Activated naive CD8-positive, alpha-beta T cell treated with anti-CD3 and anti-CD28 coated beads for 36 hours (primary cell): Measurements from ENCODE around the gene GALNT14. TPM values are rescaled to one million over a fixed set of nuclear protein-coding genes. Genes with fewer than 3 reads are reported as not detected.

Experiments used
- DNase-seq: peaks from one replicate; pipeline ENCODE4 v3.0.0; 2021
- H3K27ac Mint-ChIP-seq: one replicate; pipeline ENCODE4 v1.8.0; 2022; ENCODE audit warnings: mild to moderate bottlenecking, moderate library complexity, mixed read lengths
- H3K27me3 Mint-ChIP-seq: one replicate; pipeline ENCODE4 v1.8.0; 2022; ENCODE audit warnings: mild to moderate bottlenecking, mixed read lengths
- H3K36me3 Mint-ChIP-seq: one replicate; pipeline ENCODE4 v1.8.0; 2021; ENCODE audit warnings: mild to moderate bottlenecking, mixed read lengths
- H3K4me1 Mint-ChIP-seq: one replicate; pipeline ENCODE4 v1.8.0; 2021; ENCODE audit warnings: mixed read lengths
- H3K4me3 Mint-ChIP-seq: one replicate; pipeline ENCODE4 v1.8.0; 2022; ENCODE audit warnings: mild to moderate bottlenecking, moderate library complexity, mixed read lengths
- H3K9me3 Mint-ChIP-seq: one replicate; pipeline ENCODE4 v1.8.0; 2022; ENCODE audit warnings: mixed read lengths
- total RNA-seq, 2 experiments: library from RNA; stranded (reverse); gene quantifications; one replicate each; pipeline ENCODE4 v1.2.3, GENCODE V29; 2021

Gene GALNT14
- total RNA-seq, 2 experiments from 2014 or later, result 2.1 to 2.5 TPM

DNA sequence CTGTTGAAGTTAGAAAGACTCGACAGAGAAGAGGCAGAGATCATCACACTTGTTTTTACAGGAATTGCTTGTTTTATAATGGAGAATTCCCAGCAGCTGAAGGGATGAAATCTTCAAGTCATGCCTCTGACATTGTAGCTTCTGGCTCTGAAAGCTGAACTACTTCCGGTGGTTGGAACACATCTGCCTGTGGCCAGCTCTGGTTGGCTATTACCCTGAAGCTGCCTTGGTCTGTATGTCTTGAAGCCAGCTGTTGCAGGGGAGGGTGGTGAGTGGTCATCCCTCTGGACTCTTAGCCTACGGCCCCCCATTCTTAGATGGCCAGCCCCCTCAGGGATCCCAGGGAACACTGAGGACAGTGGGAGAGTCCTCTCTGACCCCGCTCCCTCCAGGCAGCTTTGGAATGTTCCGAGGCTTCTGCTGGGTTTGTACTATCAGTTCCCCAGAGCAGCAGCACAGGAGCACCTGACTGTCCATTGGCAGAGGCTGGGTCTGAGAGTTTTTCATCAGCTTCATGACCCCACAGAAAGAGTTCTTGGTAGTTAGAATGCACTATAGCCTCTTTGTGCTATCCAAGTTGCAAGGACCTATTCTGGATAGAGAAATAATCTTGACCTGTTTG lies 243.6 kb downstream of the GALNT14 start:
- peaks cover 2% of the 10 kb centered on the region for H3K9me3 Mint-ChIP-seq
- peaks cover 4% of the 10 kb centered on the region for H3K27me3 Mint-ChIP-seq
- no peaks in the 10 kb centered on the region for H3K4me1 Mint-ChIP-seq
- H3K27ac Mint-ChIP-seq, result no peak overlapping the region
- no peak for DNase-seq
- no peaks in the 10 kb centered on the region for H3K36me3 Mint-ChIP-seq
- H3K4me3 Mint-ChIP-seq, result no peak overlapping the region

DNA sequence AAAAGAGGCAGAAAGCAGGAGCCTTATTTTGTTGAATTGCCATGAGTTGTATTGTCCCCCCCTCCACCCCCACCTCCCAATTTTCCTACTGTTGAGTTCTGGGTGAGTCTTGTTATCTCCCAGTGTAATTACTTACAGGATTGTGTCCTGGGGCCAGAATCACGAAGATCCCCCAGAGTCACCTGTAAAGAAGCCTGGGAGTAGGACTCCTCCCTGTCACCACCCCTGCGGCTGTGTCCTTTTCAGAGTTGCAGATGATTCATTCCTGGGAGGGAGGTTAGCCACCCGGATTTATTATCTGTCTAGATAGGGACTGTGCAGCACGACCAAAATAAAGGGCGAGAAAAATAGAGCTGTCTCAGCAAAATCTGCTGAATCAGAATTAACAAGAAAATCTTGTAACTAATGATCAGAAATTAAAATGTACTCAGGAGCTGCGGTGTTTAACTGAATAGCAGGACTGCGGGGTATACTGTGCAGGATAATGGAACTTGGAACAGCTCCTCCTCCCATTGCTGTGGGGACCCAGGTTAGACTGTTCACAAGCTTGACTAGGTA lies 249.3 kb downstream of the GALNT14 start:
- Mint-ChIP-seq H3K27ac (no peak overlapping the region), H3K9me3 (no peaks in the 10 kb centered on the region), H3K27me3 (peaks cover 8% of the 10 kb centered on the region)

GRCh38 chr2:30886080-30886479 lies 252.2 kb downstream of the GALNT14 start:
- H3K27me3 Mint-ChIP-seq, result peaks cover 13% of the 10 kb centered on the region
- H3K36me3 Mint-ChIP-seq, result no peaks in the 10 kb centered on the region
- H3K9me3 Mint-ChIP-seq, result no peaks in the 10 kb centered on the region
- no peak for DNase-seq
- H3K4me1 Mint-ChIP-seq, result no peaks in the 10 kb centered on the region
- H3K4me3 Mint-ChIP-seq, result no peak overlapping the region
- no peak overlapping the region for H3K27ac Mint-ChIP-seq

More for the DNA sequence above, 249.3 kb downstream of the GALNT14 start:
- no peak overlapping the region for H3K4me3 Mint-ChIP-seq
- no peak for DNase-seq
- H3K36me3 Mint-ChIP-seq, result no peaks in the 10 kb centered on the region
- H3K4me1 Mint-ChIP-seq, result no peaks in the 10 kb centered on the region

GRCh38 chr2:30883822-30884221 lies 254.4 kb downstream of the GALNT14 start:
- Mint-ChIP-seq H3K4me3 (no peak overlapping the region), H3K9me3 (no peaks in the 10 kb centered on the region), H3K4me1 (no peaks in the 10 kb centered on the region), H3K27ac (no peak overlapping the region), H3K27me3 (peaks cover 18% of the 10 kb centered on the region), H3K36me3 (no peaks in the 10 kb centered on the region)
- DNase-seq, result no peak

DNA sequence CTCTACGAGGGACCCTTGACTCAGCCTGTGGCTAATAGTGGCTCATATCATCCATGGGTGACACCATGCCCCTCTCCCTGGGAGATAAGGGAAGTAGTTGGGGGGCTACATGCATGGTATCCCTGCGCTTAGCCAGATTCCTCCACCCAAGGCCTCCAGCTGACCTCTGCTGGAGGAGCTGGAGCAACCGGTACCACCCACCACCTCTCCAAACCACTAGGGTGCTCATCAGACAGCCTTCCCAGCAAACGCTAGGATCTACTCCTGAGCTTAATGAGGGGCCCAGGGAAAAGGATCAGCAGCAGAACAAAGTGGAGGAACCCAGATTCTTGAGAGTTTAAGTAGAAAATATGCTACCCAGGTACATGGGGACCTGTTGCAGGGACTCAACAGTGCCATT lies 255.1 kb downstream of the GALNT14 start:
- no peaks in the 10 kb centered on the region for H3K4me1 Mint-ChIP-seq
- H3K27me3 Mint-ChIP-seq, result peaks cover 15% of the 10 kb centered on the region
- no peak for DNase-seq
- H3K4me3 Mint-ChIP-seq, result no peak overlapping the region
- H3K36me3 Mint-ChIP-seq, result no peaks in the 10 kb centered on the region
- no peak overlapping the region for H3K27ac Mint-ChIP-seq
- H3K9me3 Mint-ChIP-seq, result no peaks in the 10 kb centered on the region

GRCh38 chr2:30880516-30880915 lies 257.7 kb downstream of the GALNT14 start:
- Mint-ChIP-seq H3K27me3 (peaks cover 15% of the 10 kb centered on the region), H3K36me3 (no peaks in the 10 kb centered on the region), H3K27ac (no peak overlapping the region)

DNA sequence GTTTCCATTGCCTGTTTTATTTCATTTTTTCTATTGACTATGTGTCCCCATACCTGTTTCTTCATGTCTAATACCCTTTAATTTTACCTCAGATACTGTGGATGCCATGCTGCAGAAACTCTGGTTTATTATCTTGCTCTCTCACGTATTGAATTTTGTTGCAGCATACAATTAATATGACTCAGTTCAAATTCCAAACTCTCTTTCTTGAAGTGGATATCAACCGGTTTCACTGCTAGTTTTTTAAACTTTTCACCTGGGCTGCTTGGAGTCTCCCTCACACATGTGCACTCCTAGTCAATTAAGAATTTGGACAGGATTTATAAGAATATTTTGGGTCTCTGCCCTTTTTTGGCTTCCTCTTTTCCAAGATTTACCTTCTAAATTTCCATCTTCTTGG lies 260.4 kb downstream of the GALNT14 start:
- Mint-ChIP-seq H3K4me3 (no peak overlapping the region), H3K27ac (no peak overlapping the region), H3K36me3 (no peaks in the 10 kb centered on the region), H3K4me1 (no peaks in the 10 kb centered on the region), H3K27me3 (peaks cover 22% of the 10 kb centered on the region), H3K9me3 (peaks cover 6% of the 10 kb centered on the region)
- no peak for DNase-seq

More at GRCh38 chr2:30880516-30880915, 257.7 kb downstream of the GALNT14 start:
- DNase-seq, result no peak
- H3K4me3 Mint-ChIP-seq, result no peak overlapping the region
- no peaks in the 10 kb centered on the region for H3K4me1 Mint-ChIP-seq
- no peaks in the 10 kb centered on the region for H3K9me3 Mint-ChIP-seq

- Mint-ChIP-seq H3K9me3 (peaks cover 6% of the 10 kb centered on the region), H3K36me3 (no peaks in the 10 kb centered on the region), H3K27ac (no peak overlapping the region), H3K27me3 (peaks cover 12% of the 10 kb centered on the region), H3K4me1 (no peaks in the 10 kb centered on the region), H3K4me3 (no peak overlapping the region)
- DNase-seq, result no peak
Measured at GRCh38 chr2:30872797-30873196, 265.4 kb downstream of the GALNT14 start.

DNA sequence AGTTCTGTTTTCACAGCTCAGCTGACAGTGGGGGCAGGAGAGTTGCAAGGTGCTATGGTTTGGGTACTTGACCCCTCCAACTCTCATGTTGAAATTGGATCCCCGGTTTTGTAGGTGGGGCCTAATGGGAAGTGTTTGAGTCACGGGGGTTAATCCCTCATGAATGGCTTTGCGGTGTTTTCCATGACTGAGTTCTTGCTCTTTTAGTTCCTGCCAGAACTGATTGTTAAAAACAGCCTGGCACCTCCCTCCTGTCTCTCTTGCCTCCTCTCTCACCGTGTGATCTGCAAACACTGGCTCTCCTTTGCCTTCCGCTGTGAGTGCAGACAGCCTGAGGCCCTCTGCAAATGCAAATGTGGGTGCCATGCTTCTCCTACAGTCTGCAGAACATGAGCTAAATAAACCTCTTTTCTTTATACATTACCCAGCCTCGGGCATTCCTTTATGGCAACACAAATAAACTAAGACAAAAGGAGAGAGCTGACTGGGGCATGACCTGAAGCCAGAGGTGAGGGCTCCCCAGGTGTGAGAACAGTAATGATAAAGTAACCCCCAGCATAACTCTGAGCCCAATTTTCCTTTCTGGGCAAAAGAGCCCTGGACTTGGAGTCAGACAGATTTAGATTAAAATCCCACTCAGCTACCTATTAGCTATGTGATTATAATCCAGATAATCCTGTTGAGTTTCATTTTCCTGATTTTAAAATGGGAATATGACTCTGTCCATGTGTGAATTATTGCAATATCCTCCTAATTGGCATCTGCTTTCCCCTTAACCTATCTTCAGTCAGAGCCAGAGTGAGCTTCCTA lies 266.1 kb downstream of the GALNT14 start:
- no peak overlapping the region for H3K27ac Mint-ChIP-seq
- H3K36me3 Mint-ChIP-seq, result no peaks in the 10 kb centered on the region
- no peak for DNase-seq
- H3K9me3 Mint-ChIP-seq, result peaks cover 6% of the 10 kb centered on the region
- peaks cover 15% of the 10 kb centered on the region for H3K27me3 Mint-ChIP-seq
- no peaks in the 10 kb centered on the region for H3K4me1 Mint-ChIP-seq
- H3K4me3 Mint-ChIP-seq, result no peak overlapping the region

DNA sequence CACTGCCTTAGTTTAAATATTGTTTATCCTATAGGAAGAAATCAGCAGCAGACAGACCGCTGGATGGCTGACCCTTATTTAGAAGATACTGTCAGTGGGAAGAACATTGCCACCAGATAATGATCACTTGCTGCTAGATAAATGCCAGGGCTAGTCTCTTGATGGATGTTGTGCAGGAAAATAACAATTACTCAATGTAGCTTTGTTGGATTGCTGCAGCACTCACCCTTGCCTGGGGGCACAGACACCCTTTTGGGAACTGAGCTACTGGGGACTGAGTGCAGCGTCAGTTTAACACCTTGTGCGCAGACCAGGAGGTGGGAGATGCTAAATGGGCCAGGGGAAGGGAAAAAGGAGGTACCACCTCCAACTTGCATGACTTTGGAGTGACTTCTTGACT lies 266.8 kb downstream of the GALNT14 start:
- H3K36me3 Mint-ChIP-seq, result no peaks in the 10 kb centered on the region
- H3K27ac Mint-ChIP-seq, result no peak overlapping the region

DNA sequence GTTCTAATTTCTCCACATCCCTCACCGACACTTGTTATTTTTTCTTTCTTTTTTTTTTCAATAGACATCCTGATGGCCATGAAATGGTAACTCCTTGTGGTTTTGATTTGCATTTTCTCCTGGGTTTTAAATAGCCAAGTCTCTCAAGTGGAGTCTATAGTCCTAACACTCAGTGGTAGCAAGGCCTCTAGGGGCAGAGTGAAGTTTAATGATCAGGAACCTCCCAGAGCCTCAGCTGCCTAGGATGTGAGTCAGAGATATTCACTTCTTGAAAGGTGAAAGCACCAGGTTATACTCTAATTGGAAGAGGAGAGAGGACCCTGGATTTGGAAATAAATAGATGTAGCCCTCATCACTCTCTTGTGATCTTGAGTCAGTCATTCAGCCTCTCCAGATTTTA lies 268.3 kb downstream of the GALNT14 start:
- Mint-ChIP-seq H3K4me3 (no peak overlapping the region), H3K36me3 (no peaks in the 10 kb centered on the region), H3K9me3 (peaks cover 6% of the 10 kb centered on the region), H3K4me1 (peaks cover 2% of the 10 kb centered on the region), H3K27ac (no peak overlapping the region), H3K27me3 (peaks cover 25% of the 10 kb centered on the region)
- DNase-seq, result no peak

More for the DNA sequence above, 266.8 kb downstream of the GALNT14 start:
- peaks cover 19% of the 10 kb centered on the region for H3K27me3 Mint-ChIP-seq
- no peak overlapping the region for H3K4me3 Mint-ChIP-seq
- H3K4me1 Mint-ChIP-seq, result peaks cover 2% of the 10 kb centered on the region
- peaks cover 6% of the 10 kb centered on the region for H3K9me3 Mint-ChIP-seq
- DNase-seq, result no peak

DNA sequence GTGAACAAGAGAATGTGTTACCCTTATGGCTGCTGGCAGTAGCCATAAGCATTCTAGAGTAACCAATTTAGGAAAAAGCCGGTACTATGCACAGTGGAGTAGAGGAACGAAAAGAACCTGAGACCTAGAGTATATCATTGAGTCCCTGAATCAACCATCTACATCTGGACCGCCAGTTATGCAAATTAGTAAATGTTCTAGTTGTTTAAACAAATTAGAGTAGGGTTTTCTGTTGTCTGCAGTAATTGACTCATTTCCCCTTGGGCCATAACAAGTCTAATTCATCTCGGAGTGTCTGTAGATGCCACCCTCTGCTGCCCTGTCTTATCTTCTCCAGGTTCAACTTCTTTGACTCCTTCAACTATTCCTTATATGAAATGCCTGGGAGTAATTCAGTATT lies 270.9 kb downstream of the GALNT14 start:
- no peak overlapping the region for H3K4me3 Mint-ChIP-seq
- no peaks in the 10 kb centered on the region for H3K36me3 Mint-ChIP-seq
- no peak for DNase-seq
- H3K9me3 Mint-ChIP-seq, result no peaks in the 10 kb centered on the region
- no peak overlapping the region for H3K27ac Mint-ChIP-seq
- peaks cover 18% of the 10 kb centered on the region for H3K27me3 Mint-ChIP-seq
- peaks cover 2% of the 10 kb centered on the region for H3K4me1 Mint-ChIP-seq

GRCh38 chr2:30866974-30867373 lies 271.3 kb downstream of the GALNT14 start:
- no peak for DNase-seq
- Mint-ChIP-seq H3K36me3 (no peaks in the 10 kb centered on the region), H3K9me3 (no peaks in the 10 kb centered on the region), H3K4me1 (peaks cover 2% of the 10 kb centered on the region), H3K4me3 (no peak overlapping the region), H3K27me3 (peaks cover 18% of the 10 kb centered on the region), H3K27ac (no peak overlapping the region)

GRCh38 chr2:30865892-30866681 lies 272.2 kb downstream of the GALNT14 start:
- H3K27ac Mint-ChIP-seq, result no peak overlapping the region
- no peaks in the 10 kb centered on the region for H3K36me3 Mint-ChIP-seq
- peaks cover 18% of the 10 kb centered on the region for H3K27me3 Mint-ChIP-seq
- peaks cover 2% of the 10 kb centered on the region for H3K4me1 Mint-ChIP-seq
- H3K4me3 Mint-ChIP-seq, result no peak overlapping the region
- DNase-seq, result no peak
- no peaks in the 10 kb centered on the region for H3K9me3 Mint-ChIP-seq

DNA sequence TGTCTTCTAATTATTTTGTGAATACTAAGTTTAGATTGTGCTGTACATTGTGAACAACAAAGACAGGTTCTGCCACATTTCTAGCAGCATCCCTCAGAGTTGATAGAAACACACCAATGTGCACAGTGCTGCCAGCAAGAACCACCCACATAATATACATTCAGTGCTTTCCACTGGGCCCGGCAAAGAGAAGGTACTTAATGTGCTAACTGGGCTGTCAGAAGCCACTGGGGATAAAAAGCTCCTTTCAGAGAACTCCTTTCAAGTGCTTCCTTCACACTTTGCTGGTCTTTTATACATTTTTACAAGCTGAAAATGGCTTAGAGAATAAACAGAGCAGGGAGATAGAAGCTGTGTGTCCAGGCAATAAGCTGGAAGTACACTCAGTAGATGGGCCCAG lies 273.0 kb downstream of the GALNT14 start:
- Mint-ChIP-seq H3K4me3 (no peak overlapping the region), H3K27ac (no peak overlapping the region), H3K4me1 (peaks cover 2% of the 10 kb centered on the region), H3K36me3 (no peaks in the 10 kb centered on the region), H3K9me3 (no peaks in the 10 kb centered on the region), H3K27me3 (peaks cover 18% of the 10 kb centered on the region)
- no peak for DNase-seq
